NCI-H187 (cell line): ENCODE measurements around the gene KCTD1.

Experiments
- DNase-seq, 2 experiments: peaks; one replicate each; lab custom pipeline; 2025; lab: John Stamatoyannopoulos, UW

The KCTD1 gene

GRCh38 chr18:26549263-26550094 is 1.1 kb upstream of the KCTD1 start:
- DNase-seq: peak in 1 of 2 experiments; percentile 2

- no peak for DNase-seq
Measured at GRCh38 chr18:26547646-26548414, 523 bp downstream of the KCTD1 start.

- DNase-seq: no peak
Measured at GRCh38 chr18:26546875-26547645, 1.3 kb downstream of the KCTD1 start.

- no peak for DNase-seq
Measured at GRCh38 chr18:26546170-26546874, 2.0 kb downstream of the KCTD1 start.

GRCh38 chr18:26545335-26546123 is 2.8 kb downstream of the KCTD1 start:
- DNase-seq: no peak

- no peak for DNase-seq
Measured at GRCh38 chr18:26544451-26544850, 3.9 kb downstream of the KCTD1 start.

- DNase-seq: no peak
Measured at GRCh38 chr18:26543373-26543772, 5.0 kb downstream of the KCTD1 start.

- DNase-seq: no peak
Measured at GRCh38 chr18:26540043-26540628, 8.2 kb downstream of the KCTD1 start.

GRCh38 chr18:26538524-26538923 is 9.8 kb downstream of the KCTD1 start:
- DNase-seq: no peak

GRCh38 chr18:26536664-26537063 is 11.7 kb downstream of the KCTD1 start:
- DNase-seq: no peak

GRCh38 chr18:26536032-26536431 is 12.3 kb downstream of the KCTD1 start:
- no peak for DNase-seq

GRCh38 chr18:26535630-26536029 is 12.7 kb downstream of the KCTD1 start:
- DNase-seq: no peak

- no peak for DNase-seq
Measured at GRCh38 chr18:26532367-26533340, 15.7 kb downstream of the KCTD1 start.

GRCh38 chr18:26531605-26532298 is 16.6 kb downstream of the KCTD1 start:
- DNase-seq: no peak

- DNase-seq: no peak
Measured at GRCh38 chr18:26526966-26527234, 21.5 kb downstream of the KCTD1 start.

GRCh38 chr18:26526128-26526965 is 22.0 kb downstream of the KCTD1 start:
- DNase-seq: no peak

GRCh38 chr18:26524504-26525351 is 23.6 kb downstream of the KCTD1 start:
- DNase-seq: no peak
